Muscle of back (tissue), 13 donors: ENCODE data around the gene CRYBB1. TPM values are rescaled to one million over a fixed set of nuclear protein-coding genes. Genes with fewer than 3 reads are reported as not detected.

Experiments used
- DNase-seq, 3 donors: peaks; one replicate each; pipeline versions ENCODE4 v3.0.0 to v3.0.0-alpha.2; 2013
- long read RNA-seq, 9 donors: transcript quantifications; one replicate each; lab custom pipeline, GENCODE V29; 2026
- polyA plus RNA-seq, 10 donors: library from polyadenylated mRNA; unstranded; fragments of 120-200 nt; gene quantifications; one replicate each; pipeline ENCODE4 v1.2.1, GENCODE V29; 2013; ENCODE audit not compliant: insufficient read length in 10 of 10

CRYBB1 gene
- polyA plus RNA-seq = 1 to 10 TPM in 8 of 10 donors, under 1 TPM in 2; 0.80 to 1.7 (median 1.2) TPM
- long read RNA-seq, donor 1 = 0 reads
- long read RNA-seq, donor 2 = 0 reads
- long read RNA-seq, donor 3 = 0 reads
- long read RNA-seq, donor 4, partial matches to known transcripts = 0 of 1 reads
- long read RNA-seq, donor 4, other reads (novel, unspliced or antisense) = 0 of 1 reads
- long read RNA-seq, donor 5 = 0 reads
- long read RNA-seq, donor 6 = 0 reads
- long read RNA-seq, donor 7 = 0 reads
- long read RNA-seq, donor 8, partial matches to known transcripts = 0 of 2 reads
- long read RNA-seq, donor 8, other reads (novel, unspliced or antisense) = 0 of 2 reads
- long read RNA-seq, donor 9 = 0 reads

DNA sequence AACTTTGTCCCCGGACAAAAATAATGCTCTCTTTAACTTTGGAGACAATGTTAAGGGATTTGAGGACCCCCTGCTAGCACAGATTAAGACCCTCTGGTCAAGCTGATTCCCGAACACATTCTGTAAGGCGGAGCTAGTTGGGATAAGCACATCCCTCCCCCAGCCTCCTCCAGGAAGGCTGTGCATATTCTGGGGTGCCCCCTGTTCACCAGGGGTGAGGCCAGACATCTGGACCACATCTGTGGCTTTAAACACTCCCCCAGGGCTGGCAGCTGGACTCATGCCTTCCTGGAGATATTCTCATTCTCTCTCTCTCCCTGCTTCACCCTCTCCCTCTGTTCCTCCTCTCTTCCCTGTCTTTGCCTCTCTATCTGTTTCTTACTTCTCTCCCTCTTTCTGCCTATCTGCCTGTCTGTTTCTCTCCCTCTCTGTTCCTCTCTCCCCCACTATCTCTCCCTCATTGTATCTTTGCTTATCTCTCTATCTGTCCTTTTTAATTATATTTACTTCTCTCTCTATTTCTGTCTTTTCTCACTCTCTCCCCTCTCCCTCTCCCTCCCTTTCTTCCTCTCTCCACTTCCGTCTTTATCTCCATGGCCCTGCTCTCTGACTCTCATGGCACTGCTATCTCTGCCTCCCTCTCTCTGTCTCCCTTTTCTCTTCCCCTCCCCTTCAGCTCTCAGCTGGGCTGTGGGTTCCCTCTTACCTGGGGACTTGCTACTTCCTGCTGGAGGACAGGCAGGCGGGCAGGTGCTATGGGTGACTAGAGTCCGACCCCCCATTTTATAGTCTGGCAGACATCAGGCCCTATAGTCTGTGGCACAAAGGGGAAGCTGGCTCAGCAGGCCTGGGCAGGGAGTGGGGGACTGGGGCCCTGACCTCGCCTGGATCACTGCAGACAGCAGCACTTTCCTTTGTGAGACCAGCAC is at the start of gene CRYBB1:
CRYBB1 (minus strand) TSS at position 757 of the 929 bp plus-strand sequence. CDS start 1,708 bp downstream, outside the sequence.
- DNase-seq = peak in 1 of 3 donors; percentile 49

GRCh38 chr22:26667140-26667539 is 49.3 kb upstream of the CRYBB1 start:
- no peak for DNase-seq

GRCh38 chr22:26665813-26666231 is 48.0 kb upstream of the CRYBB1 start:
- peak in 2 of 3 donors; percentile 44 to 54 for DNase-seq

DNA sequence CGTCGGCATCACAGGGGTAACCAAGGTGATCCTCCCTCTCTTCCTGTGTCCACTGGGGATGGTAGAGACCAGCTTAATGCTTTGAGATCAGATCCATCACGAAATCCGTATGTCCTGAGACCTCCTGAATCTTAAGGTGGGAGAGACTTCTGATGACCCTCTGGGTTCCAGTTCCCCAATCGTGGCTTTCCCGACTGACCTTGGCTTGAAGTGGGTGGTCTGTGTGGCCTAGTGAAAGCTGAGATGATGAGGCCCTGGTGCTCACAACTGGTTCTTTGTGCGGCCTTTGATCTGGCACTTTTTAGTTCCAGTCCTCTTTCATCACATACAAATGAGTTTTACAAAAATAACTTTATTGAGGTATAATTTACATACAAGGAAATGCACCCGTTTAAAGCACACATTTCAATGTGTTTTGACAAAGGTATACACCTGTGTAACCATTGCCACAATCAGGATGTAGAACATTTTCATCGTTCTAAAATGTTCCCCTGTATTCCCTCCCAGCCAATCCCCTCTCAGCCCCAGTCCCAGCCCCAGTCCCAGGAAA is 45.6 kb upstream of the CRYBB1 start:
- DNase-seq = no peak

DNA sequence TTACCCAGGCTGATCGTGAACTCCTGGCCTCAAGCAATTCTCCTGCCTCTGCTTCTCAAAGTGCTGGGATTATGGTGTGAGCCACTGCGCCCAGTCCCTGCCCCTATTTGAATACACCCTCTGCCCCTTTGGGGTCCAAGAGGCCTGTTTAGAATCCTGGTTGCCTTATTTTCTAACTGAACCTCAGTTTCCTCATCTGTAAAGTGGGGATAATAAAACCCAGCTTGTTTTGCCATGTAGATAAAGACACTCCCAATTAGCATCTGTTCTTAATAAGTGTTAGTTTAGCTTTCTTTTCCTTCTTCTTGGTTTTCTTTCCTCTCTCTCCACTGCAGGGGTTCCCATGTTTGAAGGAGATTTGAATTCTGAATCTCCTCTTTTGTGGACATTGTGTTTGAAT is 44.3 kb upstream of the CRYBB1 start:
- no peak for DNase-seq

- no peak for DNase-seq
Measured at GRCh38 chr22:26660961-26661578, 43.2 kb upstream of the CRYBB1 start.

DNA sequence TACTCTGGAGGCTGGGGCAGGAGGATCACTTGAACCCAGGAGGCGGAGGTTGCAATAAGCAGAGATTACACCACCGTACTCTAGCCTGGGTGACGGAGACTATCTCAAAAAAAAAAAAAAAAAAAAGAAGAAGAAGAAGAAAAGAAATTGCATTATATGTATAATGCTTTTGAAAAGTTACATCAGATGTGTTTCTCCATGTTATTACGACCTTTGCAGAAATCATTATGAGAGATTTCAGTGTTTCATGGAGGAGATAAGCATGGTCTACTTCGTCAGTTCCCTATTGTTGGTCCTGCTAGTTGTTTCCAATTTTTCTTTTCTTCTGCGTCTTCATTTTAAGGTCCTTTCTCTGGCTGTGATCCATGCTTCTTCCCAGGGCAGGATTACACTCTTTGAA is 42.5 kb upstream of the CRYBB1 start:
- no peak for DNase-seq

- peak in 2 of 3 donors; percentile 66 to 78 for DNase-seq
Measured at GRCh38 chr22:26658671-26659478, 41.0 kb upstream of the CRYBB1 start.

DNA sequence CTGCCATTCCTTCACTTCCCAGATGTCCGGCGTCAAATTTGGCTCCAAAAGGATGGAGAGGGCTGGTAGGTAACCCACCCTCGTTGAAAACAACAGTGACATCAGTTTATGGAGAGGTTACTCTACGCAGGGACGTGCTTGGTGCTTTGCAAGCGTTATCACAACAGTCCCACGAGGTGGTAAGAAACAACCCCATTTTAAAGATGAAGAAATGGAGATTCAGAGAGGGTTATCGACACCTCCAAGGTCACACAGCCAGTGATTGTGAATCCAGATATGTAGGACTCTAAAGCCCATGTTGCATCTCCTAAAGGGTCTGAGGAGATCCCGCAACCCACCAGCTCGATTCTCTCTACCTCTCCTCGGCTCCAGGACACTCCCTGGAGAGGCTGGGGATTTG is 40.3 kb upstream of the CRYBB1 start:
- DNase-seq = no peak

DNA sequence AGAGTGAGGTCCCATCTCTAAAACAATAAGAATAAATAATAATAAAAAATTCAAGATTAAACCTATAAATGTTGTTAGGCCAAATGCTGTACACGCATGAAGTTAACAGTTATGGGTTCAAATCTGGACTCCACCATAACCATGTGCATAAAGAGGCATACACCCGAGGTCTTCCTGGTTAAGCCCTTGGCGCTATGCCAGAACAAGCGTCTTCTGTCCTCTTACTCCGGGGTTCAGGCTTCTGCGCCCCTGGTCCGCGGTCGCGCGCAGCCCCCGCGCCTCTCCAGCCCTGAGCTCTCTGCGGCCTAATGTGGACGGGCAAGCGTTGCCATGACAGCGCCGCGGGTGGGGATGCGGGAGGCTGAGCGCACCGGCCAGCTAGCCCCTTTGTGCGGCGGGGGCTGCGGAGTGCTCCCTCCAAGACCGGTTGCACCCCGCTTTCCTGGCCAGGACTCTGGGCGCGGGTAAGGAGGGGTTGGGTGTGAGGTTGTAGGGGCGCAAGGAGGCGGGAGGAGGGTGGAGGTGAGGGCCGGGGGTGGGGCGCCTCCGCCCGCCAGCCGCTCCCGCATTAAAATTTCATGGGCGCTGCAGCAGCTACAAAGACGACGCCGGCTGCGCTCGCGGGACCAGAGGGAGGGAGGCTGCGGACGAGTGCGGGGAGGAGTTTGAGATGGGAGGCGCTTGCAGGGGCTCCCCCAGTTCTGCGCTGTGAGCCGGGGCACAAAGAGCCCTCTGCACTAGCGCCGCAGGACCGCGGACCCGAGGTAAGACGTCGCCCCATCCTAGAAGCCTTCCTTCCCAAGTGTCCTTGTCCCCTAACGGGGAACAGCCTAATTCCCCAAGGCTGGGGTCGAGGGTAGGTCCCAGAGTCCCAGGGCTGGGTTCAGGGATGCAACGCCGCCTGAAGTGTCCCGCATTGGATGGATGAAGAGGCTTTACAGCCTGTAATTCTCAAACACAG is 39.3 kb upstream of the CRYBB1 start, which contains the start of gene MIAT:
MIAT (plus strand) TSS at position 698 of the 961 bp plus-strand sequence.
- peak in 1 of 3 donors; percentile 45 for DNase-seq

GRCh38 chr22:26651815-26652214 is 34.0 kb upstream of the CRYBB1 start:
- no peak for DNase-seq

- no peak for DNase-seq
Measured at GRCh38 chr22:26650722-26651421, 33.0 kb upstream of the CRYBB1 start.

DNA sequence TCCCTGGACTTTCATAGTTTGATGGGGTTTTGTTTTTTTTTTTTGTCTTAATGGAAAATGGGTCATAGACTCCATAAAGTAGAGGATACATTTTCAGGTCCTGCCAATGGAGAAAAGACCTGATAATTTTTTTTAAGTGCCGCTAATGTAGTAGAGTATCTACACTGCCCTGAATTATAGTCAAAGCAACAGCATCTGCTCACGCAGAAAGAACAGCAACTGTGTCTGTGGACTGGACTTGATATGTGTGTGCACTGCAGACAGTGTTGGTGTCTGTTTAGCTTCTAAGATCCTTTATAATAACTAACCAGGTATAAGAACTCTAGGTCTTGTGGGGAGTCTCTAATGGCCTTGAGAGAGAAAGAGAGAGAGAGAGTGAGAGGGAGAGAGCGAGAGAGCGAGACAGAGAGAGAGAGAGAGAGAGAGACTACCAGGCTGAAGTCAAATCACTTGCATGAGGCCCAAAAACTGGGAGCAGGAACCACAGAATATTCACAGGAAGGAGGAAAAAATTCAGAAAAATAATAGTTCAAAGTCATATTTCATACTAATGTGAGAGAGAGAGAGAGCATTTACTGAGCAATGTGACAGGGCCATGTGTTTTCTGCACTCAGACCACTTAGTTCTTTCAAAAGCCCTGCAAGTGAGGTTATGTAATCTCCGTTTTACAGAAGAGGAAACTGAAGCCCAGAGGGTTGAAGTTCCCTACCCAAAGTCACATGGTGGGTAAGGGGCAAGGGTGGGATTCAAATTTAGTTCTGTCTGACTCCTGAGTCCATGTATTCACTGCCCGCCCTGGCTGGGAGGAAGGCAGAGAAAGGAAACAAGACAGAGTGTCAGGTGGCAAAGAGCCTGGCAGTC is 30.9 kb upstream of the CRYBB1 start:
- no peak for DNase-seq

- DNase-seq = no peak
Measured at GRCh38 chr22:26648011-26648497, 30.2 kb upstream of the CRYBB1 start.

DNA sequence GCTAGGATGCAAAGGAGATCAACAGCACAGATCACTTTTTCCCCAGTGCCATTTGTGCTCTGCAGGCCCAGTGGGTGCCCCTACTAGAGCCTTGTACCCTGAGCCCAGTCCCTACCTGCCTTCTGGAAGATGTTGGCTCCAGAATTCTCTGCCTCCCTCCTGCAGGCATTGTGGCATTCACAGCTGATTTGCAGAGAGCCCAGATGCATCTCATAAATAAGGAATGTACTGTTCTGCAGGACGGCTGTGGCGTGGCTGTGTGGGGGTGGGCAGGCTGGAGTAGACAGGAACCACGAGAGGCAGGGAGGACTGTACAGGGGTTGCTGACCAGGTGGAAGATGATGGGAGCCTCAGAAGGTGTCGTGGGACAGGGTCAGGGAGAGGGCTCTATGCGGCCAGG is 28.3 kb upstream of the CRYBB1 start:
- no peak for DNase-seq

- DNase-seq = no peak
Measured at GRCh38 chr22:26643418-26644100, 25.7 kb upstream of the CRYBB1 start.
